ENCODE data around the gene RASAL2. TPM values are rescaled to one million over a fixed set of nuclear protein-coding genes. Genes with fewer than 3 reads are reported as not detected.

Gene RASAL2
- total and polyA plus RNA-seq, 11 donors = 6.2 to 112 (median 39.9) TPM

- ATAC-seq (no peak), DNase-seq (no peak)
- H3K4me3 ChIP-seq = no peak overlapping the region
- intact Hi-C loops (cut with DNase I) = no loop called here
- peaks cover 0 to 24% (median 15%) of the 10 kb centered on the region in 12 donors for H3K4me1 ChIP-seq
- TF ChIP-seq POLR2A (IDR thresholded peaks at IDR 0.05) = no peak
- TF ChIP-seq CTCF (IDR thresholded peaks at IDR 0.05) = no peak
- no peak overlapping the region for H3K27ac ChIP-seq
- 88 to 100% (median 93%) methylated on average over 3 of the region's 3 CpGs for WGBS, 4 donors
- H3K36me3 ChIP-seq = no peaks in the 10 kb centered on the region
- no peaks in the 10 kb centered on the region for H3K9me3 ChIP-seq
- no peaks in the 10 kb centered on the region for H3K27me3 ChIP-seq
Observed at GRCh38 chr1:178065250-178065649, 28.7 kb upstream of the RASAL2 start.

GRCh38 chr1:178066296-178066907, 27.5 kb upstream of the RASAL2 start:
- Histone ChIP-seq H3K4me3 (no peak overlapping the region), H3K4me1 (peaks cover 0 to 15% (median 3%) of the 10 kb centered on the region in 12 donors), H3K36me3 (no peaks in the 10 kb centered on the region), H3K27me3 (no peaks in the 10 kb centered on the region), H3K9me3 (no peaks in the 10 kb centered on the region), H3K27ac (peak overlapping the region in 1 of 12 donors; percentile 37)
- 93 to 98% (median 95%) methylated on average over 8 of the region's 8 CpGs for WGBS, 4 donors
- DNase-seq (no peak), ATAC-seq (no peak)
- TF ChIP-seq POLR2A (IDR thresholded peaks at IDR 0.05) = no peak
- TF ChIP-seq CTCF (IDR thresholded peaks at IDR 0.05) = no peak
- intact Hi-C loops (cut with DNase I) = no loop called here

- Histone ChIP-seq H3K36me3 (no peaks in the 10 kb centered on the region), H3K4me1 (peaks cover 0 to 10% (median 0%) of the 10 kb centered on the region in 12 donors), H3K27ac (peak overlapping the region in 1 of 12 donors; percentile 78), H3K27me3 (no peaks in the 10 kb centered on the region), H3K9me3 (no peaks in the 10 kb centered on the region), H3K4me3 (no peak overlapping the region)
- ATAC-seq (peak in 3 of 4 donors; percentile 30 to 38 (median 33)), DNase-seq (no peak)
- intact Hi-C loops (cut with DNase I) = no loop called here
- TF ChIP-seq CTCF (IDR thresholded peaks at IDR 0.05) = no peak
- 64 to 71% (median 68%) methylated on average over 6 of the region's 6 CpGs for WGBS, 4 donors
Observed at GRCh38 chr1:178066908-178067614, 26.8 kb upstream of the RASAL2 start.

GRCh38 chr1:178071811-178072210, 22.1 kb upstream of the RASAL2 start:
- H3K9me3 ChIP-seq = no peaks in the 10 kb centered on the region
- intact Hi-C loops (cut with DNase I) = no loop called here
- ATAC-seq (no peak), DNase-seq (no peak)
- WGBS, 4 donors = 93 to 98% (median 97%) methylated on average over 2 of the region's 2 CpGs
- no peak overlapping the region for H3K27ac ChIP-seq
- TF ChIP-seq CTCF (IDR thresholded peaks at IDR 0.05) (no peak), POLR2A (IDR thresholded peaks at IDR 0.05) (no peak)
- no peaks in the 10 kb centered on the region for H3K36me3 ChIP-seq
- H3K4me3 ChIP-seq = no peak overlapping the region
- peaks cover 0 to 6% (median 0%) of the 10 kb centered on the region in 12 donors for H3K4me1 ChIP-seq
- H3K27me3 ChIP-seq = no peaks in the 10 kb centered on the region
